WTC11 (cell line): Measurements from ENCODE around the gene DGKG.

ENCODE experiments used
- FOXP1 ChIP-seq: sonication (generic); formaldehyde crosslinking; IDR thresholded peaks from 2 replicates; pipeline ENCODE4 v1.8.0; 2022; ENCODE audit warnings: missing genetic modification reagents, mild to moderate bottlenecking, moderate library complexity, borderline replicate concordance
- JUN ChIP-seq: sonication (generic); formaldehyde crosslinking; IDR thresholded peaks from 2 replicates; pipeline ENCODE4 v1.8.0; 2023; ENCODE audit warnings: mild to moderate bottlenecking, missing genetic modification reagents
- TF ChIP-seq, protein P1 (sequence below): fragments of 200-600 bp; IDR thresholded peaks from 2 replicates; pipeline ENCODE4 v1.8.0; 2022; ENCODE audit warnings: antibody characterized with exemption
- TF ChIP-seq, protein P2 (sequence below): sonication (generic); formaldehyde crosslinking; conservative IDR thresholded peaks from 2 replicates; pipeline ENCODE4 v1.8.1; 2023; ENCODE audit warnings: mild to moderate bottlenecking, low read depth, missing genetic modification reagents, moderate library complexity

DNA sequence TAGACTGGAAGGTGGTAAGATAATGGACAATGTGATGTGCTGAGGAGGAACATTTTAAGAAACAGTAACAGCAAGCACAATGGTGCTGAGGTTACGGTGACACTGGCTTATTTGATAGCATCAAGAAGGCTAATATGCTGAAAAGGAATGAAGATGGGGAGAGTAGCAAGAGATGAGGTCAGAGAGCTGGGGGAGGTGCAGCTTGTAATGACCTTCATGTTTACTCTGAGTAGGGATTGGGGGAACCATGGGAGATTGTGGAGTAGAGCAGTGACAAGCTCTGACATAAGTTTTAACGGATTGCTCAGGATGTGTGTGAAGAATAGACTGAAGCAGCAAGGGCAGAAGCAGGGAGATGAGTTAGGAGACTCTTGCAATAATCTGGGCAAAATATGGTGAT, 56.7 kb downstream of the DGKG start:
- TF ChIP-seq, protein P1, sequence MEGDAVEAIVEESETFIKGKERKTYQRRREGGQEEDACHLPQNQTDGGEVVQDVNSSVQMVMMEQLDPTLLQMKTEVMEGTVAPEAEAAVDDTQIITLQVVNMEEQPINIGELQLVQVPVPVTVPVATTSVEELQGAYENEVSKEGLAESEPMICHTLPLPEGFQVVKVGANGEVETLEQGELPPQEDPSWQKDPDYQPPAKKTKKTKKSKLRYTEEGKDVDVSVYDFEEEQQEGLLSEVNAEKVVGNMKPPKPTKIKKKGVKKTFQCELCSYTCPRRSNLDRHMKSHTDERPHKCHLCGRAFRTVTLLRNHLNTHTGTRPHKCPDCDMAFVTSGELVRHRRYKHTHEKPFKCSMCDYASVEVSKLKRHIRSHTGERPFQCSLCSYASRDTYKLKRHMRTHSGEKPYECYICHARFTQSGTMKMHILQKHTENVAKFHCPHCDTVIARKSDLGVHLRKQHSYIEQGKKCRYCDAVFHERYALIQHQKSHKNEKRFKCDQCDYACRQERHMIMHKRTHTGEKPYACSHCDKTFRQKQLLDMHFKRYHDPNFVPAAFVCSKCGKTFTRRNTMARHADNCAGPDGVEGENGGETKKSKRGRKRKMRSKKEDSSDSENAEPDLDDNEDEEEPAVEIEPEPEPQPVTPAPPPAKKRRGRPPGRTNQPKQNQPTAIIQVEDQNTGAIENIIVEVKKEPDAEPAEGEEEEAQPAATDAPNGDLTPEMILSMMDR, result no peak
- no peak for TF ChIP-seq JUN
- TF ChIP-seq, protein P2, sequence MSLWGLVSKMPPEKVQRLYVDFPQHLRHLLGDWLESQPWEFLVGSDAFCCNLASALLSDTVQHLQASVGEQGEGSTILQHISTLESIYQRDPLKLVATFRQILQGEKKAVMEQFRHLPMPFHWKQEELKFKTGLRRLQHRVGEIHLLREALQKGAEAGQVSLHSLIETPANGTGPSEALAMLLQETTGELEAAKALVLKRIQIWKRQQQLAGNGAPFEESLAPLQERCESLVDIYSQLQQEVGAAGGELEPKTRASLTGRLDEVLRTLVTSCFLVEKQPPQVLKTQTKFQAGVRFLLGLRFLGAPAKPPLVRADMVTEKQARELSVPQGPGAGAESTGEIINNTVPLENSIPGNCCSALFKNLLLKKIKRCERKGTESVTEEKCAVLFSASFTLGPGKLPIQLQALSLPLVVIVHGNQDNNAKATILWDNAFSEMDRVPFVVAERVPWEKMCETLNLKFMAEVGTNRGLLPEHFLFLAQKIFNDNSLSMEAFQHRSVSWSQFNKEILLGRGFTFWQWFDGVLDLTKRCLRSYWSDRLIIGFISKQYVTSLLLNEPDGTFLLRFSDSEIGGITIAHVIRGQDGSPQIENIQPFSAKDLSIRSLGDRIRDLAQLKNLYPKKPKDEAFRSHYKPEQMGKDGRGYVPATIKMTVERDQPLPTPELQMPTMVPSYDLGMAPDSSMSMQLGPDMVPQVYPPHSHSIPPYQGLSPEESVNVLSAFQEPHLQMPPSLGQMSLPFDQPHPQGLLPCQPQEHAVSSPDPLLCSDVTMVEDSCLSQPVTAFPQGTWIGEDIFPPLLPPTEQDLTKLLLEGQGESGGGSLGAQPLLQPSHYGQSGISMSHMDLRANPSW (CRISPR knock-in tag), result no peak
- no peak for TF ChIP-seq FOXP1 (CRISPR knock-in tag)
